GM23338 (cell line): ENCODE data around the gene RIC3. TPM values are rescaled to one million over a fixed set of nuclear protein-coding genes. Genes with fewer than 3 reads are reported as not detected.

ENCODE experiments used
- ATAC-seq: fragments of 200-7000 bp; cut with Tn5 transposase; 3 replicates; pipeline ENCODE4 v1.9.1; 2020
- DNase-seq: peaks from one replicate; pipeline ENCODE4 v3.0.0-alpha.2; 2015; ENCODE audit warnings: low spot score
- H2AFZ ChIP-seq: fragments of 200-600 bp; sonication (generic); 2 replicates; pipeline ENCODE4 v1.8.0; 2016; ENCODE audit warnings: antibody characterized with exemption, mild to moderate bottlenecking, moderate library complexity
- H3F3A ChIP-seq: fragments of 200-600 bp; sonication (generic); replicated peaks from 2 replicates; pipeline ENCODE4 v1.8.0; 2017; ENCODE audit warnings: antibody characterized with exemption, mixed run types, low read depth
- H3K27ac ChIP-seq: fragments of 200-600 bp; sonication (generic); 2 replicates; pipeline ENCODE4 v1.6.1; 2016; ENCODE audit warnings: low read depth
- H3K27me3 ChIP-seq: fragments of 200-600 bp; sonication (generic); 2 replicates; pipeline ENCODE4 v1.8.0; 2016; ENCODE audit warnings: mild to moderate bottlenecking, mixed run types, moderate library complexity; ENCODE audit not compliant: insufficient read depth
- H3K36me3 ChIP-seq: fragments of 200-600 bp; sonication (generic); 2 replicates; pipeline ENCODE4 v1.8.0; 2016; ENCODE audit warnings: mild to moderate bottlenecking; ENCODE audit not compliant: insufficient read depth
- H3K4me1 ChIP-seq: fragments of 200-600 bp; sonication (generic); 2 replicates; pipeline ENCODE4 v1.8.0; 2016; ENCODE audit warnings: mild to moderate bottlenecking, moderate library complexity; ENCODE audit not compliant: insufficient read depth
- H3K4me2 ChIP-seq: fragments of 200-600 bp; sonication (generic); 2 replicates; pipeline ENCODE4 v1.7.1; 2017; ENCODE audit warnings: mixed run types
- H3K4me3 ChIP-seq: fragments of 200-600 bp; sonication (generic); 2 replicates; pipeline ENCODE4 v1.6.1; 2016; ENCODE audit warnings: mixed run types
- H3K79me2 ChIP-seq: fragments of 200-600 bp; sonication (generic); replicated peaks from 2 replicates; pipeline ENCODE4 v1.8.0; 2017; ENCODE audit warnings: mild to moderate bottlenecking; ENCODE audit not compliant: insufficient read depth
- H3K9me2 ChIP-seq: fragments of 200-600 bp; sonication (generic); 2 replicates; pipeline ENCODE4 v1.8.0; 2017; ENCODE audit not compliant: insufficient read depth
- H4K20me1 ChIP-seq: fragments of 200-600 bp; sonication (generic); replicated peaks from 2 replicates; pipeline ENCODE4 v1.8.0; 2017; ENCODE audit warnings: mild to moderate bottlenecking; ENCODE audit not compliant: insufficient read depth
- H3K27ac Mint-ChIP-seq: 2 replicates; pipeline ENCODE4 v1.8.0; 2020; ENCODE audit warnings: inconsistent platforms, mild to moderate bottlenecking, moderate library complexity, mixed read lengths
- H3K27me3 Mint-ChIP-seq: 3 replicates; pipeline ENCODE4 v1.8.0; 2022; ENCODE audit warnings: low read depth, mild to moderate bottlenecking, moderate library complexity, mixed read lengths, inconsistent platforms; ENCODE audit not compliant: insufficient read depth, poor library complexity
- H3K36me3 Mint-ChIP-seq: 3 replicates; pipeline ENCODE4 v1.8.0; 2021; ENCODE audit warnings: low read depth, mild to moderate bottlenecking, inconsistent platforms, moderate library complexity, mixed read lengths
- H3K4me1 Mint-ChIP-seq: 3 replicates; pipeline ENCODE4 v1.8.0; 2020; ENCODE audit warnings: mild to moderate bottlenecking, inconsistent platforms, mixed read lengths
- H3K4me3 Mint-ChIP-seq: 3 replicates; pipeline ENCODE4 v1.8.0; 2021; ENCODE audit warnings: moderate library complexity, mild to moderate bottlenecking, inconsistent platforms, mixed read lengths
- H3K9me3 Mint-ChIP-seq: 3 replicates; pipeline ENCODE4 v1.8.0; 2020; ENCODE audit warnings: moderate library complexity, mild to moderate bottlenecking, inconsistent platforms, mixed read lengths
- CREB1 ChIP-seq: fragments of 250-450 bp; sonication (Bioruptor Pico); IDR thresholded peaks from 2 replicates; pipeline ENCODE4 v1.5.0; 2020; ENCODE audit warnings: low read depth, mild to moderate bottlenecking, moderate library complexity
- CTCF ChIP-seq, 2 experiments: fragments of 200-600 bp in 1 of 2; sonication (generic) in 1 of 2; conservative IDR thresholded peaks; 2 replicates each; pipeline versions ENCODE4 v1.5.1 to v1.6.1; 2016 to 2017; ENCODE audit warnings: antibody characterized with exemption in 2 of 2, low read depth in 2 of 2, mild to moderate bottlenecking in 2 of 2, moderate library complexity in 1 of 2
- EZH2 ChIP-seq: fragments of 200-600 bp; sonication (generic); IDR thresholded peaks from one replicate; pipeline ENCODE4 v1.8.0; 2017; ENCODE audit warnings: antibody characterized with exemption, mild to moderate bottlenecking, low read depth; ENCODE audit not compliant: unreplicated experiment
- EZH2phosphoT487 ChIP-seq: fragments of 200-600 bp; sonication (generic); IDR thresholded peaks from one replicate; pipeline ENCODE4 v1.8.1; 2018; ENCODE audit warnings: antibody characterized with exemption; ENCODE audit not compliant: unreplicated experiment
- JUNB ChIP-seq: IDR thresholded peaks from one replicate; pipeline ENCODE4 v1.6.1; 2016; ENCODE audit warnings: antibody characterized with exemption; ENCODE audit not compliant: unreplicated experiment
- NANOG ChIP-seq: IDR thresholded peaks from 2 replicates; pipeline ENCODE4 v1.6.1; 2016; ENCODE audit warnings: antibody characterized with exemption, borderline replicate concordance
- POLR2AphosphoS5 ChIP-seq: IDR thresholded peaks from 2 replicates; pipeline ENCODE4 v1.6.1; 2016; ENCODE audit warnings: antibody characterized with exemption, low read depth
- REST ChIP-seq: IDR thresholded peaks from one replicate; pipeline ENCODE4 v1.6.1; 2018; ENCODE audit warnings: antibody characterized with exemption; ENCODE audit not compliant: unreplicated experiment
- STAT1 ChIP-seq: IDR thresholded peaks from one replicate; pipeline ENCODE4 v1.6.1; 2016; ENCODE audit warnings: antibody characterized with exemption; ENCODE audit not compliant: unreplicated experiment
- ZNF114 ChIP-seq: fragments of 250-450 bp; sonication (Bioruptor Pico); IDR thresholded peaks from 2 replicates; pipeline ENCODE4 v1.5.0; 2020; ENCODE audit warnings: mild to moderate bottlenecking, moderate library complexity
- ZNF331 ChIP-seq: fragments of 250-450 bp; sonication (Bioruptor Pico); IDR thresholded peaks from 2 replicates; pipeline ENCODE4 v1.5.0; 2020; ENCODE audit warnings: low read depth, mild to moderate bottlenecking, moderate library complexity
- polyA plus RNA-seq: library from polyadenylated mRNA; unstranded; fragments of >200 nt; fragmentation: Nextera tagmentation; extraction: Ambion mirVana; gene quantifications from 2 replicates; pipeline ENCODE4 v1.2.1, GENCODE V29; 2016
- total RNA-seq: library from RNA; depleted of rRNA; stranded (reverse); fragments of >200 nt; shearing (Covaris generic); gene quantifications from 2 replicates; pipeline ENCODE4 v1.2.3, GENCODE V29; 2014
- TF ChIP-seq, protein P1 (sequence below): fragments of 250-450 bp; sonication (Bioruptor Pico); IDR thresholded peaks from 2 replicates; pipeline ENCODE4 v1.5.0; 2020; ENCODE audit warnings: mild to moderate bottlenecking, moderate library complexity
- TF ChIP-seq, protein P2 (sequence below): IDR thresholded peaks from 2 replicates; pipeline ENCODE4 v1.6.1; 2016; ENCODE audit warnings: antibody characterized with exemption

Gene RIC3
- total and polyA plus RNA-seq, 2 experiments from 2014 or later: 17.8 to 21.3 TPM

- Histone ChIP-seq H3K4me3 (no peak overlapping the region), H3K27ac (no peak overlapping the region), H3K4me2 (no peak overlapping the region), H3F3A (no peaks in the 10 kb centered on the region), H3K27me3 (no peaks in the 10 kb centered on the region), H4K20me1 (no peaks in the 10 kb centered on the region; the same call in 1 of the 2 replicates), H3K9me2 (no peaks in the 10 kb centered on the region), H3K79me2 (no peaks in the 10 kb centered on the region), H3K36me3 (no peaks in the 10 kb centered on the region), H2AFZ (no peak overlapping the region), H3K4me1 (no peaks in the 10 kb centered on the region)
- Mint-ChIP-seq H3K4me3 (no peak overlapping the region), H3K9me3 (peaks cover 3% of the 10 kb centered on the region; the same call in 1 of the 3 replicates), H3K4me1 (no peaks in the 10 kb centered on the region), H3K27me3 (no peaks in the 10 kb centered on the region), H3K36me3 (peaks cover 11% of the 10 kb centered on the region; the same call in 2 of the 3 replicates), H3K27ac (no peak overlapping the region)
- ATAC-seq (no peak), DNase-seq (no peak)
- TF ChIP-seq JUNB (no peak), ZNF331 (CRISPR knock-in tag) (no peak), EZH2 (no peak), CREB1 (CRISPR knock-in tag) (no peak), CTCF (conservative IDR thresholded peaks at IDR 0.05; ENCODE audit: low read depth in 2 of 2) (no peak), ZNF114 (no peak), REST (no peak), POLR2AphosphoS5 (no peak), NANOG (no peak), STAT1 (no peak), EZH2phosphoT487 (no peak)
- TF ChIP-seq, protein P1, sequence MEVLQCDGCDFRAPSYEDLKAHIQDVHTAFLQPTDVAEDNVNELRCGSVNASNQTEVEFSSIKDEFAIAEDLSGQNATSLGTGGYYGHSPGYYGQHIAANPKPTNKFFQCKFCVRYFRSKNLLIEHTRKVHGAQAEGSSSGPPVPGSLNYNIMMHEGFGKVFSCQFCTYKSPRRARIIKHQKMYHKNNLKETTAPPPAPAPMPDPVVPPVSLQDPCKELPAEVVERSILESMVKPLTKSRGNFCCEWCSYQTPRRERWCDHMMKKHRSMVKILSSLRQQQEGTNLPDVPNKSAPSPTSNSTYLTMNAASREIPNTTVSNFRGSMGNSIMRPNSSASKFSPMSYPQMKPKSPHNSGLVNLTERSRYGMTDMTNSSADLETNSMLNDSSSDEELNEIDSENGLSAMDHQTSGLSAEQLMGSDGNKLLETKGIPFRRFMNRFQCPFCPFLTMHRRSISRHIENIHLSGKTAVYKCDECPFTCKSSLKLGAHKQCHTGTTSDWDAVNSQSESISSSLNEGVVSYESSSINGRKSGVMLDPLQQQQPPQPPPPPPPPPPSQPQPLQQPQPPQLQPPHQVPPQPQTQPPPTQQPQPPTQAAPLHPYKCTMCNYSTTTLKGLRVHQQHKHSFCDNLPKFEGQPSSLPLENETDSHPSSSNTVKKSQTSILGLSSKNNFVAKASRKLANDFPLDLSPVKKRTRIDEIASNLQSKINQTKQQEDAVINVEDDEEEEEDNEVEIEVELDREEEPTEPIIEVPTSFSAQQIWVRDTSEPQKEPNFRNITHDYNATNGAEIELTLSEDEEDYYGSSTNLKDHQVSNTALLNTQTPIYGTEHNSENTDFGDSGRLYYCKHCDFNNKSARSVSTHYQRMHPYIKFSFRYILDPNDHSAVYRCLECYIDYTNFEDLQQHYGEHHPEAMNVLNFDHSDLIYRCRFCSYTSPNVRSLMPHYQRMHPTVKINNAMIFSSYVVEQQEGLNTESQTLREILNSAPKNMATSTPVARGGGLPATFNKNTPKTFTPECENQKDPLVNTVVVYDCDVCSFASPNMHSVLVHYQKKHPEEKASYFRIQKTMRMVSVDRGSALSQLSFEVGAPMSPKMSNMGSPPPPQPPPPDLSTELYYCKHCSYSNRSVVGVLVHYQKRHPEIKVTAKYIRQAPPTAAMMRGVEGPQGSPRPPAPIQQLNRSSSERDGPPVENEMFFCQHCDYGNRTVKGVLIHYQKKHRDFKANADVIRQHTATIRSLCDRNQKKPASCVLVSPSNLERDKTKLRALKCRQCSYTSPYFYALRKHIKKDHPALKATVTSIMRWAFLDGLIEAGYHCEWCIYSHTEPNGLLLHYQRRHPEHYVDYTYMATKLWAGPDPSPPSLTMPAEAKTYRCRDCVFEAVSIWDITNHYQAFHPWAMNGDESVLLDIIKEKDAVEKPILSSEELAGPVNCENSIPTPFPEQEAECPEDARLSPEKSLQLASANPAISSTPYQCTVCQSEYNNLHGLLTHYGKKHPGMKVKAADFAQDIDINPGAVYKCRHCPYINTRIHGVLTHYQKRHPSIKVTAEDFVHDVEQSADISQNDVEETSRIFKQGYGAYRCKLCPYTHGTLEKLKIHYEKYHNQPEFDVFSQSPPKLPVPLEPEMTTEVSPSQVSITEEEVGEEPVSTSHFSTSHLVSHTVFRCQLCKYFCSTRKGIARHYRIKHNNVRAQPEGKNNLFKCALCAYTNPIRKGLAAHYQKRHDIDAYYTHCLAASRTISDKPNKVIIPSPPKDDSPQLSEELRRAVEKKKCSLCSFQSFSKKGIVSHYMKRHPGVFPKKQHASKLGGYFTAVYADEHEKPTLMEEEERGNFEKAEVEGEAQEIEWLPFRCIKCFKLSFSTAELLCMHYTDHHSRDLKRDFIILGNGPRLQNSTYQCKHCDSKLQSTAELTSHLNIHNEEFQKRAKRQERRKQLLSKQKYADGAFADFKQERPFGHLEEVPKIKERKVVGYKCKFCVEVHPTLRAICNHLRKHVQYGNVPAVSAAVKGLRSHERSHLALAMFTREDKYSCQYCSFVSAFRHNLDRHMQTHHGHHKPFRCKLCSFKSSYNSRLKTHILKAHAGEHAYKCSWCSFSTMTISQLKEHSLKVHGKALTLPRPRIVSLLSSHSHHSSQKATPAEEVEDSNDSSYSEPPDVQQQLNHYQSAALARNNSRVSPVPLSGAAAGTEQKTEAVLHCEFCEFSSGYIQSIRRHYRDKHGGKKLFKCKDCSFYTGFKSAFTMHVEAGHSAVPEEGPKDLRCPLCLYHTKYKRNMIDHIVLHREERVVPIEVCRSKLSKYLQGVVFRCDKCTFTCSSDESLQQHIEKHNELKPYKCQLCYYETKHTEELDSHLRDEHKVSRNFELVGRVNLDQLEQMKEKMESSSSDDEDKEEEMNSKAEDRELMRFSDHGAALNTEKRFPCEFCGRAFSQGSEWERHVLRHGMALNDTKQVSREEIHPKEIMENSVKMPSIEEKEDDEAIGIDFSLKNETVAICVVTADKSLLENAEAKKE (CRISPR knock-in tag): no peak
- TF ChIP-seq, protein P2, sequence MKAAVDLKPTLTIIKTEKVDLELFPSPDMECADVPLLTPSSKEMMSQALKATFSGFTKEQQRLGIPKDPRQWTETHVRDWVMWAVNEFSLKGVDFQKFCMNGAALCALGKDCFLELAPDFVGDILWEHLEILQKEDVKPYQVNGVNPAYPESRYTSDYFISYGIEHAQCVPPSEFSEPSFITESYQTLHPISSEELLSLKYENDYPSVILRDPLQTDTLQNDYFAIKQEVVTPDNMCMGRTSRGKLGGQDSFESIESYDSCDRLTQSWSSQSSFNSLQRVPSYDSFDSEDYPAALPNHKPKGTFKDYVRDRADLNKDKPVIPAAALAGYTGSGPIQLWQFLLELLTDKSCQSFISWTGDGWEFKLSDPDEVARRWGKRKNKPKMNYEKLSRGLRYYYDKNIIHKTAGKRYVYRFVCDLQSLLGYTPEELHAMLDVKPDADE: no peak
Observed at GRCh38 chr11:8122173-8122764, 46.6 kb downstream of the RIC3 start.
